OCI-LY7 (cell line): ENCODE data around the gene CRYBA4. TPM values are rescaled to one million over a fixed set of nuclear protein-coding genes. Genes with fewer than 3 reads are reported as not detected.

Experiments
- BruUV-seq: library from RNA; stranded (reverse); fragments of 400-500 nt; replicated peaks from 2 replicates; lab custom pipeline; 2021; lab: Mats Ljungman, UMichigan
- CTCF ChIA-PET: fragments of 300-600 bp; sonication (Branson Sonifier 250); formaldehyde crosslinking; loops from one replicate; lab custom pipeline; 2022; ENCODE audit warnings: antibody characterized with exemption; ENCODE audit not compliant: unreplicated experiment; lab: Charles Lee
- POLR2A ChIA-PET: fragments of 300-600 bp; sonication (Branson Sonifier 250); formaldehyde crosslinking; loops from one replicate; lab custom pipeline; 2022; ENCODE audit warnings: antibody characterized with exemption; lab: Charles Lee
- DNase-seq: peaks from one replicate; pipeline ENCODE4 v3.0.0-alpha.2; 2015; ENCODE audit warnings: low spot score
- H2AFZ ChIP-seq: fragments of 200-600 bp; sonication (generic), shearing (Covaris generic); 2 replicates; pipeline ENCODE4 v1.6.1; 2014; ENCODE audit warnings: mild to moderate bottlenecking, antibody characterized with exemption, low read length, moderate library complexity
- H3K27ac ChIP-seq: fragments of 200-600 bp; sonication (generic); 2 replicates; pipeline ENCODE4 v1.5.1; 2014; ENCODE audit warnings: mixed run types, low read depth, mild to moderate bottlenecking, moderate library complexity, low read length, inconsistent platforms; ENCODE audit not compliant: poor library complexity, severe bottlenecking
- H3K36me3 ChIP-seq: fragments of 200-600 bp; sonication (generic); 2 replicates; pipeline ENCODE4 v1.6.1; 2014; ENCODE audit warnings: mild to moderate bottlenecking, antibody characterized with exemption, low read length, moderate library complexity, mixed read lengths; ENCODE audit not compliant: insufficient read depth
- H3K4me1 ChIP-seq: fragments of 200-600 bp; sonication (generic); 2 replicates; pipeline ENCODE4 v1.5.1; 2014; ENCODE audit warnings: mild to moderate bottlenecking, low read length; ENCODE audit not compliant: insufficient read depth, poor library complexity, severe bottlenecking
- H3K4me2 ChIP-seq: fragments of 200-600 bp; sonication (generic); 2 replicates; pipeline ENCODE4 v1.6.1; 2014; ENCODE audit warnings: mild to moderate bottlenecking, low read length
- H3K4me3 ChIP-seq: fragments of 200-600 bp; sonication (generic); 2 replicates; pipeline ENCODE4 v1.5.1; 2014; ENCODE audit warnings: mild to moderate bottlenecking, low read depth, low read length; ENCODE audit not compliant: poor library complexity, severe bottlenecking
- H3K79me2 ChIP-seq: fragments of 200-600 bp; sonication (generic); 2 replicates; pipeline ENCODE4 v1.6.1; 2016; ENCODE audit warnings: low read depth, mild to moderate bottlenecking, low read length, moderate library complexity, mixed read lengths; ENCODE audit not compliant: insufficient read depth
- H3K9me2 ChIP-seq: fragments of 200-600 bp; sonication (generic); 2 replicates; pipeline ENCODE4 v1.6.1; 2016; ENCODE audit warnings: mild to moderate bottlenecking, low read length, mixed read lengths; ENCODE audit not compliant: insufficient read depth
- H3K9me3 ChIP-seq: fragments of 200-600 bp; sonication (generic); 2 replicates; pipeline ENCODE4 v1.6.1; 2014; ENCODE audit warnings: mild to moderate bottlenecking, mixed run types, low read length, mixed read lengths
- H4K20me1 ChIP-seq: fragments of 200-600 bp; sonication (generic); 2 replicates; pipeline ENCODE4 v1.6.1; 2014; ENCODE audit warnings: mild to moderate bottlenecking, antibody characterized with exemption, low read length, moderate library complexity, mixed read lengths; ENCODE audit not compliant: insufficient read depth
- EZH2phosphoT487 ChIP-seq: fragments of 200-600 bp; sonication (generic); IDR thresholded peaks from 2 replicates; pipeline ENCODE4 v1.6.1; 2018; ENCODE audit warnings: low read depth, borderline replicate concordance, mild to moderate bottlenecking, mixed run types, antibody characterized with exemption, low read length, moderate library complexity, mixed read lengths
- intact Hi-C: fragments of 100-400 bp; cut with micrococcal nuclease; formaldehyde crosslinking; loops from one replicate; pipeline ENCODE4 v1.10.0; 2022; ENCODE audit not compliant: unreplicated experiment
- total RNA-seq, 2 experiments: library from RNA; depleted of rRNA in 1 of 2; stranded (reverse); fragments of >200 nt in 1 of 2; shearing (Covaris generic) in 1 of 2; gene quantifications; 2 replicates each; pipeline ENCODE4 v1.2.3, GENCODE V29; 2014 to 2022
- TF ChIP-seq, protein P1 (sequence below): fragments of 200-600 bp; sonication (generic); conservative IDR thresholded peaks from 2 replicates; pipeline ENCODE4 v1.5.1; 2014; ENCODE audit warnings: mild to moderate bottlenecking, antibody characterized with exemption, low read length, moderate library complexity, mixed read lengths

The CRYBA4 gene
- total RNA-seq, 2 experiments from 2014 or later: not detected

DNA sequence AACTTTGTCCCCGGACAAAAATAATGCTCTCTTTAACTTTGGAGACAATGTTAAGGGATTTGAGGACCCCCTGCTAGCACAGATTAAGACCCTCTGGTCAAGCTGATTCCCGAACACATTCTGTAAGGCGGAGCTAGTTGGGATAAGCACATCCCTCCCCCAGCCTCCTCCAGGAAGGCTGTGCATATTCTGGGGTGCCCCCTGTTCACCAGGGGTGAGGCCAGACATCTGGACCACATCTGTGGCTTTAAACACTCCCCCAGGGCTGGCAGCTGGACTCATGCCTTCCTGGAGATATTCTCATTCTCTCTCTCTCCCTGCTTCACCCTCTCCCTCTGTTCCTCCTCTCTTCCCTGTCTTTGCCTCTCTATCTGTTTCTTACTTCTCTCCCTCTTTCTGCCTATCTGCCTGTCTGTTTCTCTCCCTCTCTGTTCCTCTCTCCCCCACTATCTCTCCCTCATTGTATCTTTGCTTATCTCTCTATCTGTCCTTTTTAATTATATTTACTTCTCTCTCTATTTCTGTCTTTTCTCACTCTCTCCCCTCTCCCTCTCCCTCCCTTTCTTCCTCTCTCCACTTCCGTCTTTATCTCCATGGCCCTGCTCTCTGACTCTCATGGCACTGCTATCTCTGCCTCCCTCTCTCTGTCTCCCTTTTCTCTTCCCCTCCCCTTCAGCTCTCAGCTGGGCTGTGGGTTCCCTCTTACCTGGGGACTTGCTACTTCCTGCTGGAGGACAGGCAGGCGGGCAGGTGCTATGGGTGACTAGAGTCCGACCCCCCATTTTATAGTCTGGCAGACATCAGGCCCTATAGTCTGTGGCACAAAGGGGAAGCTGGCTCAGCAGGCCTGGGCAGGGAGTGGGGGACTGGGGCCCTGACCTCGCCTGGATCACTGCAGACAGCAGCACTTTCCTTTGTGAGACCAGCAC lies 4.2 kb upstream of the CRYBA4 start, which contains the start of gene CRYBB1:
Gene CRYBB1 (minus strand): TSS at position 757 of the 929 bp plus-strand sequence. CDS start 1,708 bp downstream, outside the sequence.
- POLR2A ChIA-PET: interaction anchor here (1.0 to 1.2 kb wide), 3 partner anchors 10 to 53 kb away, joined by 3 to 4 read pairs (median 4); no protein-coding TSS in a partner anchor

DNA sequence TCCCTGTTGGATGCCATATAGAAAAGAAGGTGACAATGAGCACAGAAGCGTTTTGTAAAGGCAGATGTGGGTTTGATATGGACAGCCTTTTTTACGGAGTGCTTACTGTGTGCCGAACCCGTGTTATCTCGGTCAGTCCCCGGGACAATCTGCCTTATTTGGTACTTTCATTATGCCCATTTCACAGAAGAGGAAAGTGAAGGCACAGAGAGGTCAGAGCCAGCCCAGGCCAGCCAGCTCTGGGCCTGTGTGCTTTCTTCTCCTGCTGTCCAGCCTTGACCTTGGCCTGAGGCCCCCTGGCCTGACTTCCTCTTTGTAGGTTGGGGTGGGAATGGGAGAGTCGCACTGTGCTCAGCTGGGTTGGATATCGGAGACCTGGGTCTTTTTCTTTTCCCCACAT lies 3.3 kb upstream of the CRYBA4 start:
- ChIA-PET CTCF (no interaction called here), POLR2A (interaction anchor here (1.0 kb wide), 1 partner anchor 25 kb away, joined by 3 read pairs; no protein-coding TSS in a partner anchor)
- Histone ChIP-seq H3K9me3 (no peaks in the 10 kb centered on the region), H3K4me3 (no peak overlapping the region), H2AFZ (no peak overlapping the region), H3K9me2 (no peaks in the 10 kb centered on the region), H4K20me1 (no peaks in the 10 kb centered on the region), H3K36me3 (no peaks in the 10 kb centered on the region), H3K27ac (no peak overlapping the region), H3K4me2 (0 out of 2 replicates have a peak overlapping the region, but pooled peaks have one; percentile 55), H3K4me1 (peaks cover 42% of the 10 kb centered on the region), H3K79me2 (no peaks in the 10 kb centered on the region)
- intact Hi-C loops: no loop called here
- no peak for TF ChIP-seq EZH2phosphoT487
- TF ChIP-seq, protein P1, sequence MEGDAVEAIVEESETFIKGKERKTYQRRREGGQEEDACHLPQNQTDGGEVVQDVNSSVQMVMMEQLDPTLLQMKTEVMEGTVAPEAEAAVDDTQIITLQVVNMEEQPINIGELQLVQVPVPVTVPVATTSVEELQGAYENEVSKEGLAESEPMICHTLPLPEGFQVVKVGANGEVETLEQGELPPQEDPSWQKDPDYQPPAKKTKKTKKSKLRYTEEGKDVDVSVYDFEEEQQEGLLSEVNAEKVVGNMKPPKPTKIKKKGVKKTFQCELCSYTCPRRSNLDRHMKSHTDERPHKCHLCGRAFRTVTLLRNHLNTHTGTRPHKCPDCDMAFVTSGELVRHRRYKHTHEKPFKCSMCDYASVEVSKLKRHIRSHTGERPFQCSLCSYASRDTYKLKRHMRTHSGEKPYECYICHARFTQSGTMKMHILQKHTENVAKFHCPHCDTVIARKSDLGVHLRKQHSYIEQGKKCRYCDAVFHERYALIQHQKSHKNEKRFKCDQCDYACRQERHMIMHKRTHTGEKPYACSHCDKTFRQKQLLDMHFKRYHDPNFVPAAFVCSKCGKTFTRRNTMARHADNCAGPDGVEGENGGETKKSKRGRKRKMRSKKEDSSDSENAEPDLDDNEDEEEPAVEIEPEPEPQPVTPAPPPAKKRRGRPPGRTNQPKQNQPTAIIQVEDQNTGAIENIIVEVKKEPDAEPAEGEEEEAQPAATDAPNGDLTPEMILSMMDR: no peak
- BruUV-seq: no TSS peak
- no peak for DNase-seq

More for the DNA sequence above, 4.2 kb upstream of the CRYBA4 start, which contains the start of gene CRYBB1:
- H3K27ac ChIP-seq: peak within 1 kb of the TSS; percentile 10
- CTCF ChIA-PET: no interaction called here
- H2AFZ ChIP-seq: peak within 1 kb of the TSS; percentile 21; the same call in 1 of the 2 replicates
- H3K4me3 ChIP-seq: no peak within 1 kb of the TSS
- peak; percentile 56 for DNase-seq
- intact Hi-C loops: no loop called here
- H3K79me2 ChIP-seq: no peaks in the 10 kb centered on the region
- no peaks in the 10 kb centered on the region for H4K20me1 ChIP-seq
- H3K4me2 ChIP-seq: peak within 1 kb of the TSS; percentile 55
- TF ChIP-seq EZH2phosphoT487: no peak
- TF ChIP-seq, protein P1: no peak
- H3K9me2 ChIP-seq: no peaks in the 10 kb centered on the region
- H3K4me1 ChIP-seq: peaks cover 42% of the 10 kb centered on the region
- H3K9me3 ChIP-seq: no peaks in the 10 kb centered on the region
- no peaks in the 10 kb centered on the region for H3K36me3 ChIP-seq
- no TSS peak for BruUV-seq
